GM13977 (cell line): ENCODE data around the gene PARVB.

Experiments
- DNase-seq: peaks from one replicate; pipeline ENCODE4 v3.0.0; 2012; ENCODE audit warnings: low spot score
- CTCF ChIP-seq: IDR thresholded peaks from 2 replicates; pipeline ENCODE4 v1.5.1; 2012; ENCODE audit warnings: mild to moderate bottlenecking, control low read depth; ENCODE audit not compliant: insufficient read depth; ENCODE audit errors: extremely low read depth, missing control alignments
- in situ Hi-C: fragments of 300-500 bp; cut with MboI; formaldehyde crosslinking; loops from one replicate; pipeline ENCODE4 v1.12.0; 2022; ENCODE audit warnings: low sequenced_read_pairs, low pct_unique_long_range_greater_than_20kb, mixed read lengths, inconsistent platforms; ENCODE audit not compliant: unreplicated experiment

Gene PARVB, protein sequence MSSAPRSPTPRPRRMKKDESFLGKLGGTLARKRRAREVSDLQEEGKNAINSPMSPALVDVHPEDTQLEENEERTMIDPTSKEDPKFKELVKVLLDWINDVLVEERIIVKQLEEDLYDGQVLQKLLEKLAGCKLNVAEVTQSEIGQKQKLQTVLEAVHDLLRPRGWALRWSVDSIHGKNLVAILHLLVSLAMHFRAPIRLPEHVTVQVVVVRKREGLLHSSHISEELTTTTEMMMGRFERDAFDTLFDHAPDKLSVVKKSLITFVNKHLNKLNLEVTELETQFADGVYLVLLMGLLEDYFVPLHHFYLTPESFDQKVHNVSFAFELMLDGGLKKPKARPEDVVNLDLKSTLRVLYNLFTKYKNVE

GRCh38 chr22:44024288-44024921, at the start of gene PARVB:
TSS of gene PARVB (plus strand) at chr22:44024302. CDS start at chr22:44024340, 38 bp downstream.
- in situ Hi-C loops: no loop called here
- DNase-seq: peak; percentile 55
- no peak for TF ChIP-seq CTCF

- no peak for TF ChIP-seq CTCF
Measured at GRCh38 chr22:43975041-43975440, 49.1 kb upstream of the PARVB start.

DNA sequence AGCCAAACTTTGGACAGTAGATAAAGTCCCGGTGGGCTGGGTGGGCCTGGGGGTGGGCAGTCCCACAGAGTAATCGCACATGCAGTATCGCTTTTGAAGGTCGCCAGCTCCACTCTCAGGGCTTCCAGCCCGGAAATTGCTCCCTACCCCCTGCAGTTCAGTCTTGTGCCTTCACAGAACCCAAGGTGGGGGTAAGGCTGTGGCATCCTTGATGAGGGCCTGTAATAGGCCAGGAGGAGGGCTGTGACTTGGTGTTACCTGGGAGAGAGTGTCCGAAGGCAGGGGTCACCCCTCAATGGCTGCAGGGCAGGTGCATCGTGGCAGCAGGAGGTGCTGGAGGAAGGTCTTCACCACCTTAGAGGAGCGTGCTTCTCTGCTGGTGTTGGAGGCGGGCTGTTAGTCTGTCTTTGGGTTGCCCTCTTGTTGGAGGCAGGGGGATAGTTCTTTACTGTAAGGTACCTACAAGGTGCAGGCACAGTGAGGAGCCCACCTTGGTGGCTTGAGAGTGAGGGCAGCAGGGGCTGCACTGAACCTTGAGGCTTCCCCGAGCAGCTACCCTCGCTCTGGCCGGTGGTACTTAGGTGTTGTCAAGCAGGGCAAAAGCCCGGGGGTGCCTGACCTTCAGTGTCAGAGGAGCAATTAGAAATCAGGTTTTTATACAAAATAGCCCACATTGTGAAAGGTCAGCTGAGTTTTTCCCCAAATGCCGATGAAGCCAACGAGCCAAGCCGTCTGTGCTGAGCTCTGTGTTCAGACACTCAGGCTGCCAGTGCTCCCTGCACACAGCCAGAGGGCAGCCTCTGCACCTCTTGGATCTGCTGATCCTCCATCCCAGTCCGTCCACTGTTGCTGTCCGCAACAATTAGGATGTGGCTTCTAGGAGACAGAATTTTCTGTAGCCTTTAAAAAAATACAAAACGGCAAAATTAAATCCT, 47.0 kb upstream of the PARVB start:
- DNase-seq: no peak
- in situ Hi-C loops: loop anchor here (25.0 kb wide), 1 partner anchor 635 kb away; no protein-coding TSS in a partner anchor
- no peak for TF ChIP-seq CTCF

More at GRCh38 chr22:43975041-43975440, 49.1 kb upstream of the PARVB start:
- in situ Hi-C loops: loop anchor here (25.0 kb wide), 1 partner anchor 637 kb away; no protein-coding TSS in a partner anchor
- DNase-seq: no peak

DNA sequence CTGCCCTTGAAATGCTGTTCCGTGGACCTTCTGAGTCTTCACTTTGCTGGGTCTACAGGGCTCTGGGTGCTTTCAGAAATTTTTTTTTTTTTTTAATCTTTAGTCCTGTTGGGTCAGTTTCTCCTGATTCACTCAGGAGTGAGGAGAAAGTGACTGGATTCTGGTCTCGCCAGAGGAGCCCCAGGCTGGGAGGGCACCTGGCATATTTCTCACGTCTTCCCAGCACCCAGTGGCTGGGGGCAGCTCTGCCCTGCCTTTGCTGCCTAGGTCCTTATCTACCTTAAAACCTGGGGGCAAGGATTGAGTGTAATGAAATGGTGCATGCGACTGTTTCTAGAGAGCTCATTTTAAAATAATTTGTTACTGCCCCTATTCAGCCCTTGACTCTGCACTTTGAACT, 45.5 kb upstream of the PARVB start:
- TF ChIP-seq CTCF: no peak
- in situ Hi-C loops: loop anchor here (25.0 kb wide), 1 partner anchor 634 kb away; no protein-coding TSS in a partner anchor
- DNase-seq: no peak

DNA sequence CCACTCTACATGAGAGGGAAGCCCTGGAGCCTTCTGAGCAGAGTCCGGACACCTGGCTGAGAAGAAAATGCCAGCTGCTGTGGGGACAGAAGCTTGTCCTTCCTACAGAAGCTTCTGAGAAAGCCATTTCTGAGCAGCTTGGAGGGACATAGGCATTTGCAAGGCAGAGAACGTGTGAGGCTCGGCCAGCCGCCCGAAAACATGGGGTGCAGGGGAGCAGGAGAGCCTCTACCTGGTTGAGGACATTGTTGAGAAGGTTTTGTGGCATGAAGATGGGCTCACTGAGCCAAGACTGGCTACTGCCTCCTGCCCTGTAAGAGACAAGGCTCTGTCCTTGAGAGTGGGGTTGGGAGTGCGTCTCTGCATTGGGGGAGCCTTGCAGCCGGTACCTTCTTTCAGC, 43.5 kb upstream of the PARVB start:
- no peak for DNase-seq
- in situ Hi-C loops: loop anchor here (25.0 kb wide), 1 partner anchor 632 kb away; no protein-coding TSS in a partner anchor
- TF ChIP-seq CTCF: no peak

- in situ Hi-C loops: loop anchor here (25.0 kb wide), 1 partner anchor 631 kb away; no protein-coding TSS in a partner anchor
- no peak for DNase-seq
- TF ChIP-seq CTCF: no peak
Measured at GRCh38 chr22:43980996-43981395, 43.1 kb upstream of the PARVB start.
